ENCODE measurements around the gene DNAAF5.
A peak's percentile ranks its signal among the peaks of the same experiment; 100 is the strongest.

The DNAAF5 gene

DNA sequence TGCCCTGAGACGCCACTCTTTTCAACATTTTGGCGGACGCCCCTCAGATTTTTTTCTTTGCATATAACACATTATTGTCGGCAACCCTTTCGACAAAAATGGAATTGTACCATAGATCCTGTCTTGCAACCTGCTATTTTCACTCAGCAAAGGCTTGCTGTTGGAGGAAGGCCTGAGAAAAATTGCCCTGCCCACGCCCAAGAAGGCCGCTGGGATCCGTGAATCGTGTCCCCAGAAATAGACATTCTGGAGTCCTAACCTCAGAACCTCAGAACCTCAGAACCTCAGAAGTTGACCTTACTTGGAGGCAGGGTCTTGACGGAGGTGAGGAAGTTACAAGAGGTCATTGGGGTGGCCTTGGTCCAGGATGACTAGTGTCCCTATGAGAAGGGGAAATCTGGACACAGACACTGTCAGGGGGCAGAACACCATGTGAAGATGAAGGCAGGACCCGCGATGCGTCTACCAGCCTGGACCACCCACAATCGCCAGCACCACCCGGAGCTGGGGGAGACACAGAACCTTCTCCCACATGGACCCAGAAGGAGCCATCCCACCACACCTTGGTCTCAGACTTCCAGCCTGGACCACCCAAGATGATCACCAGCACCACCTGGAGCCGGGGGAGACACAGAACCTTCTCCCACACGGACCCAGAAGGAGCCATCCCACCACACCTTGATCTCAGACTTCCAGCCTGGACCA lies 19.1 kb upstream of the DNAAF5 start:
- DNase-seq (ENCODE audit: low read depth in 2 of 2) = no peak

DNA sequence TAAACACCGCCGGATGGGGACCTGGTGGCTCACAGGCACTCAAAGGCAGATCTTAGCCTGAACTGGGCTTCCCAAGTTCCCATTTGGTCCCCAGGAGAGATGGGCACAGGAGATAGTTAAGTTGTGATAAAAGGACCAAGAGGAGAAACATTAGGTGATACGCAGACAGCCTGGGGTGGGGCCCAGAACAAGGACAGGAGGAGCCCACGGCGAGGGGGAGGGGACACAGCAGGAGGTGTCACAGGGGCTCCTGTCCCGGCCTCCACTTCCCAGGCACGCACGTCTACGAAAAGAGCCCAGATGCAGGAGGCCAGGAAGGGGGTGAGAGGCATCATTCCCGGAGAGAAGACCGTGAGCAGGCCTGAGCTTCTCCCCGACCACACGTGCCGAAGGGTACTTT lies 16.3 kb upstream of the DNAAF5 start:
- no peak for DNase-seq (ENCODE audit: low read depth in 2 of 2)

GRCh38 chr7:711093-711921 lies 15.2 kb upstream of the DNAAF5 start:
- DNase-seq (ENCODE audit: low read depth in 2 of 2) = no peak

DNA sequence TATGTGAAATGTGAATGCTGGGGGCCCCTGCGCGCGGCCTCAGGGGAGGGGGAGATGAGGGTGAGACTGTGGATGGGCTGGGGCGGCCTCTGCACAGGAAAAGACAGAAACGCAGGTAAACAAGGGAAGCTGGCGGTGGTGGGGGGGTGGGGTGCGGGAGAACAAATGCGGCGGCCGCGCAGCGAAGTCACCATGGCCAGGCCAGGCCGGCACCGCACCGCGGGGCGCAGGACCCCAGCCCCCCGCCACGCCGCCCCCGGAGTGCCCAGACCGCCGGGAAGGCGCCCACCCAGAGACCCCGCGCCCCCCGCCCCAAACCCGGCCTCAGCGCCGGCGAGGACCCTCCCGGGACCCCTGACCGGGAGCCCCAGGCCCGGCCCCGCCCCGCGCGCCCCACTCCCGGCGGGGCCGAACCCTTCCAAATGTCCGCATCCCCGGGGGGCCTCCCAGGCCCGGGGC lies 14.5 kb upstream of the DNAAF5 start:
- DNase-seq (ENCODE audit: low read depth in 2 of 2) = no peak

DNA sequence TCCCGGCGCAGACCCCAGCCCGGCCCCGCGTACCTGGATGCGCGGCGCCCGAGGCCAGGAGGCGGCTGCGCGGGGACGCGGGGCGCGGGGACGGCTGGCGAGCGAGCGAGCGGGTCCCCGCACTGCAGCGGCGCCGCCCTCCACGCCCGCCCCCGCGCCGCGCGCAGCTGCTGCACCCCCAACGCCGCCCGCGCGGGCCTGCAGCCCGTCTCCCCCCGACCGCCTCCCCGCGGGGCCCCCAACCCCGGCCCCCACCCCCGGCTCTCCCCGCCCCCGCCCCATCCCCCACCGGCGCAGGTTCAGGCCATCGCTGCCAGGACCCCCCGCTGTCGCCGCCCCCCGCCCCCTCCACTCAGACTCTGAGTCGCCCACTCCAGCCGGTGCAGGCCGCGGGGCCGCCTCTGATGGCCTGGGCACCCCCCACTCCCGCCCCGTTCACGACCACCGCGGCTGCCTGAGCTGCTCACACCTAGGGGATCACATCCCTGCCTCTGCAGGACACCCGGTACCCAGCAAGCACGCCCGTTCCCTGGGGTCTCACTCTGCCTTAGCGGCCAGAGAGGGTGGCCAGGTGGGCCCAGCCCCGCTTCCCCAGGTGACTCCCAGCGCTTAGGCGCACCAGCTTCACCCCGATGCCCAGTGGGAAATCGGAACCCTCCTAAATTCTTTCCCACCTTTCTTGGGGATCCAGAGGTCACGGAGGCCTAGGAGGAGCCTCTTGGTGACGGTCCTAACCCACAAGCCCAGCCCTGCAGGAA lies 13.9 kb upstream of the DNAAF5 start:
- DNase-seq (ENCODE audit: low read depth in 2 of 2) = no peak

DNA sequence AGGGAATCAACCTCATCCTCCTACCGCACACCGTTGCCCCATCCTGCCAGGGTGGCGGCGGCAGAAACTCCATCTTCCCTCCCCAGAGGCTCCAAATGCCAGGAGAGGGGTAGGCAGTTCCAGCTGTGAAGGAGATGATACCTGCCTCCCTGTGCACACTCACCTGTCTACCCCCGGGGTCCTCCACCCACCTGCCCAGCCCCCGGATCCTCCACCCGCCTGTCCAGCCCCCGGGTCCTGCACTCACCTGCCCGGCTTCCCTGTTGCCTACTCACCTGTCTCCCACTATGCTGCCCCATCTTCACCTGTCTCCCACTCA lies 13.4 kb upstream of the DNAAF5 start:
- no peak for DNase-seq (ENCODE audit: low read depth in 2 of 2)

GRCh38 chr7:713488-714230 lies 12.8 kb upstream of the DNAAF5 start:
- no peak for DNase-seq (ENCODE audit: low read depth in 2 of 2)

GRCh38 chr7:714251-714671 lies 12.2 kb upstream of the DNAAF5 start:
- no peak for DNase-seq (ENCODE audit: low read depth in 2 of 2)

- DNase-seq (ENCODE audit: low read depth in 2 of 2) = no peak
Observed at GRCh38 chr7:716222-716621, 10.3 kb upstream of the DNAAF5 start.

GRCh38 chr7:716636-717035 lies 9.9 kb upstream of the DNAAF5 start:
- no peak for DNase-seq (ENCODE audit: low read depth in 2 of 2)

DNA sequence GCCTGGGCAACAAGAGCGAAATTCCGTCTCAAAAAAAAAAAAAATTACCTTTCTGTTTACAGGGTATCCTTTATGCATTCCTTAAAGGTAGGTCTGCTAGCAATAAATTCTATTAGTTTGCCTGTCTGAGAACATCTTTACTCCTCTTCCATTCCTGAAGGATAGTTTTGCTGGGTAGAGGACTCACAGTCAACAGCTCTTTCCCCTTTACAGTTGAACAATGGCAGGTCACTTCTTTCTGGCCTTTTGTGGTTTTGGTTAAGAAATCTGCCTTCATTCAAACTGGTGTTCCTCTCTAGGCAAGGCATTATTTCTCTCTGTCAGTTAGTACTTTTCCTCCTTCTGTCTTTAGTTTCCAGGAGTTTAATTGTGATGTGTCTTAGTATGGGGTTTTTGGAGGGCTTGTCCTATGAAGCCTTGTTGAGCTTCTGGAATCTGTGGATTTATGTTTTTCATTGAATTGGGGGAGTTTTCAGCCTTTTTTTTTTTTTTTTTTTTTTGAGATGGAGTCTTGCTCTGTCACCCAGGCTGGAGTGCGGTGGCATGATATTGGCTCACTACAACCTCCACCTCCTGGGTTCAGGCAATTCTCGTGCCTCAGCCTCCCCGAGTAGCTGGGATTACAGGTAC lies 4.8 kb upstream of the DNAAF5 start:
- no peak for DNase-seq (ENCODE audit: low read depth in 2 of 2)

- DNase-seq (ENCODE audit: low read depth in 2 of 2) = no peak
Observed at GRCh38 chr7:723541-723940, 3.0 kb upstream of the DNAAF5 start.

GRCh38 chr7:724298-724697 lies 2.2 kb upstream of the DNAAF5 start:
- DNase-seq (ENCODE audit: low read depth in 2 of 2) = no peak

DNA sequence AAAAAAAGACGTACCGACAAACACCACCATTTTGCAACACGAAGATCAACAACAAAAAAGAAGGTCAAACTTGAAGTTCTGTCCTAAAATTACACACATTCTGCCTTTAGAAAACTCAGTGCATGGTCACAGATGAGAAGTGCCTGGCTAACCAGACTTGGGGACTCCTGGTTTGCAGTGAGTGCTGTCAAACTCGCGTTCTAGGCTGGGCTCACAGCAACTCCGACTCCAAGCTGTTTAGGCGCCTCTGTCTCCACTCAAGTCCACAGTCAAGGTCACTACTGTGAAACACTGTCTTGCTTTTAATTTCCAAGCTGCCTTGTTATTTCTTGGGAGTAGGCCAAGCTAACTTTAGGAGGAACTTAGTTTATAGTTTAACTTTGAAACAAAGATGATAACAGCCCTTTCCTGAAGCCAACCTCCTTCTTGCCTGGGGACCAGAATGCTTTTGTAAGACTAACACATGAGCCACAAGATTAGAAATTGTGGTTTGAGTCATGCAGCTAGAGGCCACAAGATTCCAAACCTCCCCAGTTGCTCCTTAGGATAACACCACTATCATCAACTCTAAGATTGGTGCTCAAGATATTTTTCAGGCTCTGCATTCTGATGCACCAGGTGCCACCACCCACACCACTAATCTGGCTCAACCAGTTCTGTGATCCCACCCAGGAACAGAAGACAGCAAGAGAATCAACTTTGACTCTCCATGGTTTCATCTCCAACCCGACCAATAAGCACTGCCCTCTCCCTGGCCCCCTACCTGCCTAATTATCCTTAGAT lies 1.1 kb upstream of the DNAAF5 start:
- no peak for DNase-seq (ENCODE audit: low read depth in 2 of 2)

GRCh38 chr7:726854-727103 lies 280 bp downstream of the DNAAF5 start:
- DNase-seq (ENCODE audit: low read depth in 2 of 2) = no peak

DNA sequence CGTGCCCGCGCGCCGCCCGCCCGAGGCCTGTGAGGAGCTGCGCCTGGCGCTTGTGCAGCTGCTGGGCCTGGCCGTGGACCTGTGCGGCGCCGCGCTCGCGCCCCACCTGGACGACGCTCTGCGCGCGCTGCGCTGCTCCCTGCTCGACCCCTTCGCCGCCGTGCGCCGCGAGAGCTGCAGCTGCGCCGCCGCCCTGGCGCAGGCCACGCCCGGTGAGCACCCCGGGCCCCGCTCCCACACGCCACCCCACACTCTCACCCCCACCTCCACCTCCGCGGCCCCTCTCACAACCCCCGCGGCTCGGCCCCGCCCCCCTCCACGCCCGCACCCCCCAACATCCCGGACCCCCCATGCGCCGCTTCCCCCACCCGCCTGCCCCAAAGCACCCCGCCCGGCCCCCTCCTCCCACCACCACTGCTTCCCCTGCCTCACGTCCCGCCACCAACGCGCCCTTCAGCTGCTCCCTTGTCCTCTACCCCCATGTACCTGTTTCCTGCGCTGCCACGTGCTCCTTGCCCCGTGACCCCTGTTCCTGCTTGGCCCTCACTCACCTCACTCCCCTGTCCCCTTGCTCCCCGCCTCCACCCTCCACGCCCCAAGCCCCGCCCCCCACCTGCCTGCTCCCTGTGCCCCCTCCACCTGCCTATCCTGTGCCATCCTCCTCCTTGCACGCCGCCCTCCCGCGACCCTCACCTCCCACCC lies 756 bp downstream of the DNAAF5 start, which contains the start of gene PRKAR1B:
Gene PRKAR1B, minus strand, starts transcription at position 178 of the 702 bp plus-strand sequence. CDS start 15,776 bp downstream, outside the sequence.
- peak; percentile 35 to 39 for DNase-seq (ENCODE audit: low read depth in 2 of 2)

GRCh38 chr7:727806-728460 lies 1.4 kb downstream of the DNAAF5 start:
- no peak for DNase-seq (ENCODE audit: low read depth in 2 of 2)

DNA sequence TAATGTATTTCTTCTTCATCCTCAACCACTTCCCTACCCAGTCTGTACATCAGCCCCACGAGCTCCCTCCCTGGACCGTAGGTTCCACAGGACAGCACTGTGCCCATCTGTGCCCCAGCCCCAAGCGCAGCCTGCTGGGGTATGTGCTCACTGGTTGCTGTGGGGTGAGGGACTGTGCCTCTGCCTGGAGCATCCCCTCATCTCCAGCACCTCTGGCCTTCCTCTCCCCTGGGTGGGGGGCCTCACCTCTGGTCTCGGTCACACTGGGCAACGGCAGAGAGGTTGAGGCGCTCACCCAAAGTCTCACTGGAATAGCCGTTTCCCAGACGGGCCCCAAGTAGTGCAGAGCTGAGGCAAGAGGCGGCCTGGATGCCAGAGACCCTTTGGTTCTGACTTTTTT lies 2.1 kb downstream of the DNAAF5 start:
- no peak for DNase-seq (ENCODE audit: low read depth in 2 of 2)

DNA sequence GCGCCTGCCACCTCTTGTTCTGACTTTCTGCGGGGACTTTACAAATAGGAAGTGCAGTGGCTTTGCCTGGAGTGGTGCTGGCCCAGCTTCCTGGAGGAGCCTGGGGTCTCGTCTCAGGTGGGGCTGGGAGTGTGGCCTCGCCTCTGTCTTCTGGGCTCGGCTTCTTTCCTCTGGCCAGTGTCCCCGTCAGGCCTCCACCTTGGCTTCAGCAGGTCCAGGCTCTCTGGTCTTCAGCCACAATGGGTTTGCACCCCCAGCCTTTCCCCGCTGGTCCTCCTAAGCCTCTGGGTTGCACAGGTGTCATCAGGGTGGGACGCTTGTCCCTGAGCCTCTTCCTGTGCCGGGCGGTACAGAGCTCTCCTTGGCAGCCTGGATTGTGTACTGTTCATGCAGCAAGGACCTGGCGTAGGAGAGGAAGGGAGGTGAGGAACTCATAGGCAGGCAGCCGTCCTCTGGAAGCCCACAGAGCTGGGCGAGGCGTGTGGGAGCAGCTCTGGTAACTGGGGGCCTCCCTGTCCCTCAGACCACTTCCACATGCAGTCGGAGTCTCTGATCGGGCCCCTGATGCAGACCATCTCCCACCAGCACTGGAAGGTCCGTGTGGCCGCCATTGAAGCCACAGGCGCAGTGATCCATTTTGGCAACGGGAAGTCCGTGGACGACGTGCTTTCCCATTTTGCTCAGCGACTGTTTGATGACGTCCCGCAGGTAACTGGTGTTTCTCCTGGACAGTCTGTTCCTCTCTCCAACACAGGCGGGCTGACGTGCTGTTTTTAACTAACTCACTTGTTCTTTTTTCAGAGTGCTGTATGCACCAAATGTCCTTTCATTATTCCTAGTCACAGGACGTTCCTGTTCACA lies 2.9 kb downstream of the DNAAF5 start:
- no peak for DNase-seq (ENCODE audit: low read depth in 2 of 2)

Measured in stimulated activated CD8-positive, alpha-beta memory T cell treated with anti-CD3 and anti-CD28 coated beads, Interleukin-2, amount 100 ng/mL, for 48 hours (primary cell).